GM18873 (cell line): ENCODE data around the gene OR51T1.
"Not testable (repeated sequence)": the region's sequence is repeated elsewhere in the genome, so short reads cannot be mapped to it uniquely, and the experiment has no call there.

ENCODE experiments used
- ATAC-seq: cut with Tn5 transposase; IDR thresholded peaks from one replicate; pipeline ENCODE4 v1.9.1; 2021; ENCODE audit warnings: mild to moderate bottlenecking, moderate library complexity, moderate number of reproducible peaks; ENCODE audit not compliant: unreplicated experiment, low FRiP score

OR51T1 gene

DNA sequence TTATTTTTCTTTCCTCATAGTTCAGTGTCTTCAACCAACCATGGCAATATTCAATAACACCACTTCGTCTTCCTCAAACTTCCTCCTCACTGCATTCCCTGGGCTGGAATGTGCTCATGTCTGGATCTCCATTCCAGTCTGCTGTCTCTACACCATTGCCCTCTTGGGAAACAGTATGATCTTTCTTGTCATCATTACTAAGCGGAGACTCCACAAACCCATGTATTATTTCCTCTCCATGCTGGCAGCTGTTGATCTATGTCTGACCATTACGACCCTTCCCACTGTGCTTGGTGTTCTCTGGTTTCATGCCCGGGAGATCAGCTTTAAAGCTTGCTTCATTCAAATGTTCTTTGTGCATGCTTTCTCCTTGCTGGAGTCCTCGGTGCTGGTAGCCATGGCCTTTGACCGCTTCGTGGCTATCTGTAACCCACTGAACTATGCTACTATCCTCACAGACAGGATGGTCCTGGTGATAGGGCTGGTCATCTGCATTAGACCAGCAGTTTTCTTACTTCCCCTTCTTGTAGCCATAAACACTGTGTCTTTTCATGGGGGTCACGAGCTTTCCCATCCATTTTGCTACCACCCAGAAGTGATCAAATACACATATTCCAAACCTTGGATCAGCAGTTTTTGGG lies at the start of gene OR51T1:
Gene OR51T1 (plus strand): TSS at position 41 of the 641 bp plus-strand sequence. CDS start 0 bp downstream, at position 41.
- no peak for ATAC-seq

GRCh38 chr11:4839851-4840549 lies 41.7 kb upstream of the OR51T1 start:
- ATAC-seq = no peak

DNA sequence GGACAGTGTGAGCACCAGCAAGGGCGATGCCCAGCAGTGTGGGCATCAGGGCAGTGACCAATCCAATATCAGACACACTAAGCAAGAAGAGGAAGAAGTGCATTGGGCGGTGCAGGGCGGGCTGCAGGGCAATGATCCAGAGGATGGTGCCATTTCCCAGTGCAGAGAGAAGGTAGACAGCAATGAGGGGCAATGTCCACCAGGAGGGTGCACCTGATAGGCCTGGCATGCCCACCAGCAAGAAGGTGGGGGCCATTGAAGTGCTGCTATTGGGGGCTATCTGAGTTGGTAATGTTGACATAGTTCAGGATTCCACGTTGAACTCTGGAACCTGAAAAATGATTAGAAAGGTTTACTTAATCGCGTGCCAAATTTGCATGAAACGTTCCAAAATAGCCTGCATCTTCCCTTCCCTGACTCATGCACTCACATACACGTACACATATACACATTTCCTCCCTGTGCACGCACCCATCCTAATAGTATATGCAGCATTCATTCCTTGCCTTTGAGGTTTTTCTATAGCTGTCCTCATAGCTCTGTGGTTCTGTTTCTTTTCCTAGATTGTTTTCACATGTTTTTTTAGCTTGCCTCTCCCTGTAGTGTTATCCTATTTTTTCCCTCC lies 32.7 kb upstream of the OR51T1 start, which contains the start of gene OR51S1:
Gene OR51S1 (minus strand): TSS at position 301 of the 625 bp plus-strand sequence. CDS start 0 bp downstream, at position 301.
- no peak for ATAC-seq

GRCh38 chr11:4851033-4851432 lies 30.7 kb upstream of the OR51T1 start:
- no peak for ATAC-seq

DNA sequence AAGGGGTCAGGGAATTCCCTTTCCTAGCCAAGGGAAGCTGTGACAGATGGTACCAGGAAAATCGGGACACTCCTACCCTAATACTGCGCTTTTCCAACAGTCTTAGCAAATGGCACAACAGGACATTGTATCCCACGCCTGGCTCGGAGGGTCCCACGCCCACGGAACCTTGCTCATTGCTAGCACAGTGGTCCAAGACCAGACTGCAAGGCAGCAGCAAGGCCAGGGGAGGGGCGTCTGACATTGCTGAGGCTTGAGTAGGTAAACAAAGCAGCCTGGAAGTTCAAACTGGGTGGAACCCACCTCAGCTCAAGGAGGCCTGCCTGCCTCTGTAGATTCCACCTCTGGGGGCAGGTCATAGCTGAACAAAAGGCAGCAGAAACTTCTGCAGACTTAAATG lies 27.4 kb upstream of the OR51T1 start:
- ATAC-seq = not testable (repeated sequence)

GRCh38 chr11:4862447-4863236 lies 19.1 kb upstream of the OR51T1 start:
- ATAC-seq = no peak

- no peak for ATAC-seq
These were observed 17.8 kb upstream of the OR51T1 start for GRCh38 chr11:4863876-4864275.

GRCh38 chr11:4865855-4866254 lies 15.8 kb upstream of the OR51T1 start:
- no peak for ATAC-seq

DNA sequence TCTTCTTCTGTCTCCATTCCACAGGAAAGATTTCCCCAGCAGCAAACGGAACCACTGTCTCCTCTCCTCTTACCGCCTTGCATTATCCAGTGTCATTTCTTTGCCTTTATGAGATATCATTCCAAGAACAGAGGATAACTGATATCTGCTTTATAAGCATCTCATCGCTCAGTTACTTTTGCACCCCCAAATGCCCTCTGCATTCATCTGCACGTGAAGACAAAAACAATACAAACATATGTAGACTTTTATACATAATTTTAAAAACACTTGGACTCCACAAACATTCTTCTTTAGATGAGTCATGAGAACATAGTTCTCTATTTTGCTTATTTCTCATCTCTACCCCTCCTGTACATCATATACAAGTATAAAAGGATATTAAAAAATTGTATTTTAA lies 512 bp upstream of the OR51T1 start:
- no peak for ATAC-seq

DNA sequence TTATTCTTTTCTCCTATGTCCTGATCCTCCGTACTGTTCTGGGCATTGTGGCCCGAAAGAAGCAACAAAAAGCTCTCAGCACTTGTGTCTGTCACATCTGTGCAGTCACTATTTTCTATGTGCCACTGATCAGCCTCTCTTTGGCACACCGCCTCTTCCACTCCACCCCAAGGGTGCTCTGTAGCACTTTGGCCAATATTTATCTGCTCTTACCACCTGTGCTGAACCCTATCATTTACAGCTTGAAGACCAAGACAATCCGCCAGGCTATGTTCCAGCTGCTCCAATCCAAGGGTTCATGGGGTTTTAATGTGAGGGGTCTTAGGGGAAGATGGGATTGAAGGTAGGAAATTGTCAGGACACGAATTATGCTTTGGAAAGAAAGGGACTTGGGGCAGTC lies 843 bp downstream of the OR51T1 start:
- ATAC-seq = no peak

GRCh38 chr11:4884361-4884760 lies 2.7 kb downstream of the OR51T1 start:
- ATAC-seq = no peak

DNA sequence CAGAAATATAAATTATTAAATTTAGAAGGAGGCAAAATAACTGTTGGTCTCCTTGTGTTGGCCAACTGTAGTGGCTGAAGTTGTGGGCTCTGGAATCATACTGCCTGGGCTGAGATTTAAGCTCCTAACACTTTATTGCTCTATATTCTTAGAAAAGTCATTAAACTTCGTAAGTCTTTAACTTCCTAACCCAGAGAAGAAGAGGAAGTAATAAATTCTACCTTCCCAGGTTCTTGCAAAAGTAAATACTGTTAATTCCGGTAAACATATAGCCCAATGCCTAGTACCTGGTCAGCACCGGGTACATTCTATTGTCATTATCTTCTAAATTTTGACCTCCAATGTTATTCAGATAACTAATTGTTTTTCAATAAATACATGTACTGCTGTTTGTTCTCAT lies 4.5 kb downstream of the OR51T1 start:
- no peak for ATAC-seq

DNA sequence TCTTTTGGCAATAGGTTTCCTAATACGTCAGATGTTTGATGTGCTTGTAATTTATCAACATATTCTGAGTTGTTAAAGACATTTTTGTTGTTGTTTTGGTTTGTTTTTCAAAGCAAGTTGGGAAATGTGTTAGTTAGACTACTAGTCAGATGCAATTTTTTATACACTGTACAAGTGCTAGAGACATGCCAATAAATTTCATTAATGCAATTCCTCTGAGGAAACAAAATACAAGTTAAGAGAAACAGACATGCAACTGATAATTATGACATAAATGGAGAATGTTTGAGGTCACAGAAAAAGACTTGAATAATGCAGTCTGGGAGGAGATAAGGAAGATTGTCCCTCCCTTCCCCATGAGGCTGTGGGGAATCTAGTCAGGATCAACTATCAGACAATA lies 5.9 kb downstream of the OR51T1 start:
- ATAC-seq = no peak

DNA sequence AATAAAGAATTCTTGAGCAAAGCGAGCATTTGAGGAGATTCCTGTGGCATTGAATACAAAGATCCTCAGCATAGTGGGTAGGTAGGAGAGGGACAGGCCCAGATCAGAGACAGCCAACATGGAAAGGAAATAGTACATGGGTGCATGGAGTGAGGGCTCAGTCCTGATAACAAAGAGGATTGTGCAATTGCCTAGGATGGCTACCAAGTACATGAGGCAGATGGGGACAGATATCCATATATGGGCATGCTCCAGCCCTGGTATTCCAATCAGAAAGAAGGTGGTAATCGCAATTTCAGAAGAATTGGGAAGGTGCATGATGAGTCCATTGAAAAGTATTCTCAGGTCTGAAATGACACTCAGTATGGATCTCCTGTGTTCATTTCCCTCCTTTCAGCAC lies 8.6 kb downstream of the OR51T1 start:
- ATAC-seq = no peak

GRCh38 chr11:4891996-4892640 lies 10.4 kb downstream of the OR51T1 start:
- no peak for ATAC-seq

DNA sequence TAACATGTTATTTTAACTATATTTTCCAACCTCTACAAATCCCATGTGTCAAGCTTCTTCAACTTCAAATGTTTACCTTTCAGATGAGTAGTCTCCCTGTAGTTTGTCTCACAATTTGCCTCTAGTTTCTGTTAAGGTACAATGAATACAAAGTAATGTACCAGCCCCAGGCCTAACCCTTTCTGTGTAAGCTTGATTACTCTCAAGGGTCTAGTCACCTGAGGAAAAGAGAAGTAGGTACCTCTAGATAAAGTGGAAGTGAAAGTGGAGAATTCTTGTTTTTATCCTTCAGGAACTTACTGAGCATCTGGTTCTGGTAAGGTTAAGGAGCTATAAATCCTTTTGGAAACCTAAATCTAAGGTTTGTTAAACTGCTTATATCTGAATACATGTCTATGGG lies 21.8 kb downstream of the OR51T1 start, which contains the start of gene OR51A7:
Gene OR51A7 (plus strand): TSS at position 300 of the 400 bp plus-strand sequence. CDS start 3,587 bp downstream, outside the sequence.
- no peak for ATAC-seq

GRCh38 chr11:4916581-4916980 lies 34.9 kb downstream of the OR51T1 start:
- no peak for ATAC-seq

DNA sequence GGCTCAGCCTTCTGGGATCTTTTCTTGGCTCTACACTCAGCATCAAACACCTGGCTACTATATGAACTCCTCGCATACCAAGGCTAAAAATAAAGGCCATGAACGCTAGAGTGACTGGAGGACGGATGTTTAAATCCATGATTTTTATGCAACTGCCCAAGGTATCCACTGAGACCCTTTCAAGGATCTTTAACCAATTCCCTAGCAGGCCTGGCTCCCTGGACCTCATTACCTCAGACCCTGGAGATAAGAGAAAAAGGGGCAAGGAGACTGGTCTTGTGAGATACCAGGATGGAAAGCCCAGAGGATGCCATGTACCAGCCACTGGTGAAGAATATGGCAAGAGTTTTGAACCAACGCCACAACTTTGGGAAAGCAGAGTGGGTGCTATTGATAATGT lies 37.5 kb downstream of the OR51T1 start, which contains the start of gene OR51G2:
Gene OR51G2 (minus strand): TSS at position 101 of the 400 bp plus-strand sequence. CDS start 3,687 bp downstream, outside the sequence.
- no peak for ATAC-seq

DNA sequence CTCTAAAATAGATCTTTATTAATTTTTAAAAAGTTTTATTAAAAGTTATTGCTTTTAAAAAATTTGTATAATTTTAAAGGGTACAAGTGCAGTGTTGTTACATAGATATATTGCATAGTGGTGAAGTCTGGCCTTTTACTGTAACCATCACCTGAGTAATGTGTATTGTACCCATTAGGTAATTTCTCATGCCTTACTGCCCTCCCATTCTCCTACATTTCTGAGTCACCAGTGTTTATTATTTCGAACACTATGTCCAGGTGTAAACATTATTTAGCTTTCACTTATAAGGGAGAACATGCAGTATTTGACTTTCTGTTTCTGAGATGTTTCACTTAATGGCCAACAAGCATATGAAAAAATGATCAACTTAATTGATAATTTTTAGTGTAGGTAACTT lies 40.1 kb downstream of the OR51T1 start:
- no peak for ATAC-seq

GRCh38 chr11:4922304-4922703 lies 40.6 kb downstream of the OR51T1 start:
- no peak for ATAC-seq
